Karpas-422 (cell line): Measurements from ENCODE around the gene RAB8A. TPM values are rescaled to one million over a fixed set of nuclear protein-coding genes. Genes with fewer than 3 reads are reported as not detected.

ENCODE experiments used
- DNase-seq: peaks from one replicate; pipeline ENCODE4 v3.0.0-alpha.2; 2015
- H2AFZ ChIP-seq: fragments of 200-600 bp; sonication (generic); 2 replicates; pipeline ENCODE4 v1.6.1; 2014; ENCODE audit warnings: antibody characterized with exemption, low read length, mixed read lengths
- H3K27ac ChIP-seq: fragments of 200-600 bp; sonication (generic); 2 replicates; pipeline ENCODE4 v1.5.1; 2014; ENCODE audit warnings: mild to moderate bottlenecking, low read length, moderate library complexity
- H3K27me3 ChIP-seq: fragments of 200-600 bp; sonication (generic); 2 replicates; pipeline ENCODE4 v1.6.1; 2014; ENCODE audit warnings: low read length, mixed read lengths
- H3K36me3 ChIP-seq: fragments of 200-600 bp; sonication (generic); 2 replicates; pipeline ENCODE4 v1.6.1; 2014; ENCODE audit warnings: low read length, mixed read lengths; ENCODE audit not compliant: insufficient read depth
- H3K4me1 ChIP-seq: fragments of 200-600 bp; sonication (generic); 2 replicates; pipeline ENCODE4 v1.6.1; 2014; ENCODE audit warnings: mild to moderate bottlenecking, low read length, mixed read lengths
- H3K4me2 ChIP-seq: fragments of 200-600 bp; sonication (generic); 2 replicates; pipeline ENCODE4 v1.6.1; 2014; ENCODE audit warnings: low read length, low read depth, mild to moderate bottlenecking; ENCODE audit not compliant: poor library complexity, severe bottlenecking
- H3K4me3 ChIP-seq: fragments of 200-600 bp; sonication (generic); 2 replicates; pipeline ENCODE4 v1.5.1; 2014; ENCODE audit warnings: mild to moderate bottlenecking, antibody characterized with exemption, low read length, mixed read lengths
- H3K79me2 ChIP-seq: fragments of 200-600 bp; sonication (generic); 2 replicates; pipeline ENCODE4 v1.6.1; 2014; ENCODE audit warnings: mild to moderate bottlenecking, low read length, mixed read lengths
- H3K9ac ChIP-seq: fragments of 200-600 bp; sonication (generic); 2 replicates; pipeline ENCODE4 v1.6.0; 2014; ENCODE audit warnings: low read length
- H3K9me2 ChIP-seq: fragments of 200-600 bp; sonication (generic), shearing (Covaris generic); replicated peaks from 2 replicates; pipeline ENCODE4 v1.6.0; 2014; ENCODE audit warnings: mild to moderate bottlenecking, low read length, moderate library complexity; ENCODE audit not compliant: insufficient read depth
- H3K9me3 ChIP-seq: fragments of 300-700, 200-600 bp; sonication (generic); 2 replicates; pipeline ENCODE4 v1.6.1; 2014; ENCODE audit warnings: low read length, mixed read lengths
- H4K20me1 ChIP-seq: fragments of 200-600 bp; sonication (generic); 2 replicates; pipeline ENCODE4 v1.6.1; 2014; ENCODE audit warnings: mild to moderate bottlenecking, antibody characterized with exemption, low read length, low read depth; ENCODE audit not compliant: insufficient read depth
- total RNA-seq: library from RNA; depleted of rRNA; stranded (reverse); fragments of >200 nt; shearing (Covaris generic); gene quantifications from 2 replicates; pipeline ENCODE4 v1.2.3, GENCODE V29; 2014; ENCODE audit warnings: low replicate concordance

The RAB8A gene
- total RNA-seq, 1 experiment from 2014 or later, result 30.2 TPM

DNA sequence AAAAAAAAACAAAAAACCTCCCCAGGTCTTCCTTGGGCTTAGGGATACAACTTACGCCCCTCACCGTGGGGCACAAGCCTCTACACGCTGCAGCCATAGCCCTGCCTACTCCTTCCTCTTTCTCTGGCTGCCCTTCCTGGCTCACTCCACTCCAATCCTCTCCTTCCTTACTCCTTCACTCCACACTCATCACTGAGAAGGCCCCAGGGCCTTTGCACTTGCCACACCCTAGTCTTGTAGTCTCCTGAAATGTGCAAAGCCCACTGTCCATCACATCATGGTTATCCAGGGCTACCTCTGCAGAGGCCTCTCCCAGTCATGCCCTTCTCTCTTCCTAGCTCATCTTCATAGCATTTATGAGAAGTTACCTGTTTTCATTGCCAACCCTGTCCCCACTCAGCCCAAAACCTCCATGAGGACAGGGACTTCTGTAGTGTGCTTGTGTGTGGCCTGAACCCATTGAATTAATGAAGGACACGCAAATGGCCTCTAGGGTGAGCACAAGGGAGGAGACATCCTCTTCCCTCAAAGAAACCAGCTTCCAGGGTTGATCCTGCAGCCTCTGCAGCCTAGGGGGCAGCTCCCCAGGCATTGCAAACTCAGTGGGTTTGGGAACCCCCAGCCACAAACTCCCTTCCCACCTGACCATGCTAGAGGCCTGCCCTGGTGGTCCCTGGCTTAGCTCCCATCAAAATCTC lies 23.9 kb downstream of the RAB8A start:
- H4K20me1 ChIP-seq, result no peaks in the 10 kb centered on the region
- H3K4me2 ChIP-seq, result no peak overlapping the region
- H3K79me2 ChIP-seq, result no peaks in the 10 kb centered on the region
- no peak overlapping the region for H3K9ac ChIP-seq
- no peaks in the 10 kb centered on the region for H3K9me2 ChIP-seq
- H3K27ac ChIP-seq, result no peak overlapping the region
- no peak overlapping the region for H2AFZ ChIP-seq
- peaks cover 17% of the 10 kb centered on the region for H3K36me3 ChIP-seq
- H3K4me3 ChIP-seq, result no peak overlapping the region
- peaks cover 18% of the 10 kb centered on the region for H3K4me1 ChIP-seq
- H3K27me3 ChIP-seq, result no peaks in the 10 kb centered on the region
- DNase-seq, result no peak
- H3K9me3 ChIP-seq, result no peaks in the 10 kb centered on the region

DNA sequence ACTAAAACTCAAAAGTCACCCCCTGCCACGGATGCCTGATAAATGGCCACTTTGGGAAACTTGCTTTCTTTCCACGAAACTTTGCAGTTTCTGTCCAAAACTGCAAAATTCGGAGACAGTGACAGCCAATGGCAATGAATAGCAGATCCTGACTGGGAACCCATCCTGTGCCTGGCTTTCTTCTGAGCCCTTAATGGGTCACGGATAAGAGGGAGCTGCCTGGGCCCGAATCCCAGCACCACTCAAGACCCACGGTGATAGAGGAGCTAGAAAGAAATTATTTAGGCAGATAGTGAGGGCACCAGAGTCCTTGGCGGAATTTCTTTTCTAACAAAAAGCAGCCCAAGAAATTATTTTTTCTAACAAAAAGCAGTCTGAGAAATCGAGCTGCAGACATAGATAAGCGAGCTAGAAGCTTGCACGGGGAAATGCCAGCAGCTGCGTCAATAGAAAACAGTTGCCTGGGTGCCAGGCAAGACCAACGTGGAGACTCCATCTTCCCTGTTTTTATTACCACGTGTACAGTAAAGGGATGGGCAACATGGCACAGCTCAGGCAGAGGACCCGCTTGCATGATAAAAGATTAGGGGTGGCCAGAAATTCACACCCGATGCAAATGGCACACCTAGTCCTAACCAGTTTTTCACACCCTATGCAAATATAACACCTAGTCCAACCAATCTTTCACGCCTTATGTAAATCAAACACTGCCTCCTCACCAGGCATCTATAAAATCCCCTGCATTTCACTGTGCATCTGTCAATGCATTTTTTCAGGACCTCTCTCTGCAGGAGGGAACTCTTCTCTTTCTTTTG lies 24.7 kb downstream of the RAB8A start:
- Histone ChIP-seq H3K9ac (no peak overlapping the region), H3K36me3 (peaks cover 11% of the 10 kb centered on the region), H3K27ac (no peak overlapping the region), H3K79me2 (no peaks in the 10 kb centered on the region), H3K27me3 (no peaks in the 10 kb centered on the region), H3K4me2 (no peak overlapping the region), H3K4me1 (peaks cover 23% of the 10 kb centered on the region), H3K4me3 (no peak overlapping the region), H4K20me1 (no peaks in the 10 kb centered on the region), H2AFZ (no peak overlapping the region), H3K9me2 (no peaks in the 10 kb centered on the region), H3K9me3 (no peaks in the 10 kb centered on the region)
- peak; percentile 74 for DNase-seq

DNA sequence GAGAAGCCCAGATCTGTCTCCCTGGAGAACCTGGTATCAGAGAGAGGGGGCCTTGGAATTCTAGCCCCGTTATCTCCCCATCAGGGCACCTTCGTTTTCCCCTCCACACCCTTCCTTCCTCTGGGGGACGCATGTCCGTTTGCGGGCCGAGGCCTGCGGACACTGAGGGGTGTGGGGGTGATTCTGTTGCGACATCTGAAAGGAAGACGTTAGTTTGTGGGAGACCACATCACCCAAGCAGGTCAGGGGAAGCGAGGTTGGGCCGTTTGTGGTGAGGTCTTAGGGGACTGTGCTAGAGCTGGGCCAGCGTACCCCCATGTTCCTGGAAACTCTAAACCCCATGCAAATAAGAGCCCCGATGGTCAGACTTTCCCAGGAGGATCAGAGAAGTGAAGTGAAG lies 28.1 kb downstream of the RAB8A start:
- DNase-seq, result no peak
- H3K9me2 ChIP-seq, result no peaks in the 10 kb centered on the region
- no peak overlapping the region for H3K4me2 ChIP-seq
- H3K36me3 ChIP-seq, result no peaks in the 10 kb centered on the region
- H3K9me3 ChIP-seq, result no peaks in the 10 kb centered on the region
- peaks cover 9% of the 10 kb centered on the region; the same call in 1 of the 2 replicates for H3K79me2 ChIP-seq
- no peaks in the 10 kb centered on the region for H3K27me3 ChIP-seq
- no peak overlapping the region for H3K9ac ChIP-seq
- no peak overlapping the region for H3K27ac ChIP-seq
- peaks cover 41% of the 10 kb centered on the region for H3K4me1 ChIP-seq
- no peaks in the 10 kb centered on the region for H4K20me1 ChIP-seq
- H2AFZ ChIP-seq, result no peak overlapping the region
- H3K4me3 ChIP-seq, result no peak overlapping the region

DNA sequence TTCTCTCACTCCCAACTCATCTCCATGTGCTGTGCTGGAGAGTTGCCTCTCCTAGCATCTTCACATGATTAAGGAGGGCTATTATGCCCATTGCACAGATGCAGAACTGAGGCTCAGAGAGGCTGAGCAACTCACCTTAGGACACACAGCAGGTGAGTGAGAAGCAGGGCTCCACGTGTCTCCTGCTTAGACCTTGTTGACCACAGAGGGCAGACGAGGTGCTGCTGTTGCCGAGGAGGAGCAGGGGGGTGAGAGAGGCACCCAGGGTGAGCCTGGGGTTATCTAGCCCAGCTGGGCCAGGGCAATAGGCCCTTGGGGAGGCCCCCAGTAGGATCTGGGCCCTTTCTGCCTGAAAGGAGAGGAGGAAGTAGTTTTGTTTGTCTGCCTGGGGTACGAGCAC lies 29.4 kb downstream of the RAB8A start:
- H3K36me3 ChIP-seq, result no peaks in the 10 kb centered on the region
- no peaks in the 10 kb centered on the region for H3K27me3 ChIP-seq
- no peak overlapping the region for H3K4me3 ChIP-seq
- no peak overlapping the region for H2AFZ ChIP-seq
- no peak overlapping the region for H3K4me2 ChIP-seq
- no peak overlapping the region for H3K9ac ChIP-seq
- peak; percentile 72 for DNase-seq
- peaks cover 15% of the 10 kb centered on the region for H3K79me2 ChIP-seq
- H3K9me2 ChIP-seq, result no peaks in the 10 kb centered on the region
- H4K20me1 ChIP-seq, result no peaks in the 10 kb centered on the region
- H3K9me3 ChIP-seq, result no peaks in the 10 kb centered on the region
- H3K27ac ChIP-seq, result no peak overlapping the region
- peaks cover 49% of the 10 kb centered on the region for H3K4me1 ChIP-seq

DNA sequence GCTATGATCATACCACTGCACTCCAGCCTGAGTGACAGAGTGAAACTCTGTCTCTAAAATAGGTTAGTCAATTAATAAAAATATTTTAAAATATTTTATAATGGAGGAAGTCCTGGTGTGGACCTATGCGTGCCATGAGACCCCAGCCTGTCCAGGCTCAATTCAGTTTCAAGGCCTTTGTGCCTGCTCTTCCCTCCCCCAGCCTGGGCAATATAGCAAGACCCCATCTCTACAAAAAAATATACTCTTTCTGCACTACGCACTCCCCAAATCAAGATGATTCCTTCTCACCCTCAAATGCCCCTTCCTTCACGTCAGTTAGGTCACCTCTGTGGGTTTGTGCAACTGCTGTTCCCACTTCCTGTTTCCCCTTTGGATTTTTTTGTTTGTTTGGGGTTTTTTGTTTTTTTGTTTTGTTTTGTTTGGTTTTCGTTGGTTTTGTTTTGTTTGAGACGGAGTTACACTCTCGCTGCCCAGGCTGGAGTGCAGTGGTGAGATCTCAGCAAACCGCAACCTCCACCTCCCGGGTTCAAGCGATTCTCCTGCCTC lies 30.4 kb downstream of the RAB8A start:
- peaks cover 20% of the 10 kb centered on the region for H3K79me2 ChIP-seq
- H2AFZ ChIP-seq, result no peak overlapping the region

DNA sequence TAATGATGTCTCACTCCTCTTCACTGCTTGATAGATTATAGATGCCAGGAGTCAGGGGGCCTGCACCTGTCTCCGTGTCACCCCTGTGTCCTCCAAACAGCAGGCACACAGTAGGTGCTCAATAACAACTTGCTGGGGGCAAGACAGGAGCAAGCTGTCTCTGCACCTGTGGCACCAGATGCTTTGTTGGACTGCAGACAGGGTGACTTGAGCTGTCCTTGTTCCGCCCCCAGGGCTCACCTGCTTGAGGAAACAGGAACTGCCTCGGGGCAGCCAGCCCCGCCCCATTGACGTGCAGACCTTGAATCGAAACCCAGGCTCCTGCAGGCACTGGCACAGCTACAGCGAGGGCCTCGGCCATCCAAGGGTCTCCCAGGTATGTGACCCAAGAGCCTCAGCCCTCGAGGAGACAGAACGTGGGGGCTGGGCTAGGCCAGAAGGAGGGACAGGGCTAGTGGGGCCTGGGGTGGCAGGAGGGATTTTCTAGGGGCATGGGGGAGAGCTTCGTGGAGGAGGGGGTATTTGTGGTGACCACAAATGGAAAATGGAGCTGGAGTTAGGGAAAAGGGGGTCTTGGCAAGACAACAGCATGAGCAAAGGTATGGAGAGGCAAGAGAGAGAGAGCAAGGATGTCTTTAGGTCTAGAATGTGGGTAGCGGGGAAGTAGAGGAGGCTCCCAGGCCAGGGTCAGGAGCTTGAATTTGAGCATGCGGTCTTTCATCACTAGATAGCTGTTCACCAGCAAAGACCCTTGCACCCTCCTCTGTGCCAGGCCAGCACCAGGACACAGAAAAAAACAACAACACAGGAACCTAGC lies 31.9 kb downstream of the RAB8A start, which contains the start of gene HSH2D:
TSS of gene HSH2D (plus strand) at position 287 of the 817 bp plus-strand sequence. CDS start 5,066 bp downstream, outside the sequence.
- H3K9me2 ChIP-seq, result no peaks in the 10 kb centered on the region
- no peaks in the 10 kb centered on the region for H3K27me3 ChIP-seq
- H3K4me1 ChIP-seq, result peaks cover 43% of the 10 kb centered on the region
- H3K36me3 ChIP-seq, result no peaks in the 10 kb centered on the region
- no peaks in the 10 kb centered on the region for H4K20me1 ChIP-seq
- H3K9me3 ChIP-seq, result no peaks in the 10 kb centered on the region
- peaks cover 20% of the 10 kb centered on the region for H3K79me2 ChIP-seq
- peak within 1 kb of the TSS; percentile 85 for H3K9ac ChIP-seq
- peak within 1 kb of the TSS; percentile 93 for H3K4me2 ChIP-seq
- DNase-seq, result peak; percentile 92
- H2AFZ ChIP-seq, result peak within 1 kb of the TSS; percentile 77
- peak within 1 kb of the TSS; percentile 59 for H3K27ac ChIP-seq
- peak within 1 kb of the TSS; percentile 82 for H3K4me3 ChIP-seq

More for the DNA sequence above, 30.4 kb downstream of the RAB8A start:
- no peak overlapping the region for H3K4me2 ChIP-seq
- H3K9me3 ChIP-seq, result no peaks in the 10 kb centered on the region
- DNase-seq, result no peak
- no peaks in the 10 kb centered on the region for H4K20me1 ChIP-seq
- H3K27me3 ChIP-seq, result no peaks in the 10 kb centered on the region
- H3K27ac ChIP-seq, result no peak overlapping the region
- no peak overlapping the region for H3K9ac ChIP-seq
- H3K9me2 ChIP-seq, result no peaks in the 10 kb centered on the region
- no peaks in the 10 kb centered on the region for H3K36me3 ChIP-seq
- H3K4me1 ChIP-seq, result peaks cover 43% of the 10 kb centered on the region
- H3K4me3 ChIP-seq, result no peak overlapping the region

DNA sequence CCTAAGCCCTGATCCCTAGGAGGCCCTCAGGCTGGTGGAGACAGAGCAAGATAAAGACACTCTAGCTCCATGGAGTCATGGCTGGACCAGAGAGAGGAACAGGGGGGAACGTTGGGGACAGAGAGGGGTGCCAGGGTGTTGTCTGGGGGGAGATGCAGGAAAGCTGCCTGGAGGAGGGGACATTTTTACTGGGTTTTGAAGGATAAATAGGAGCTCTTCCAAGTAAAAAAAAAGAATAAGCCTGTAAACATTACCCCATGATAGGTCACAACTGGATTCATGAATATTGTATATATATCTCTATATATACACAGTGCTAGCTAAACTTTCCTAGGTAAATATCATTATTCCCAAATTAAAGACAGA lies 32.5 kb downstream of the RAB8A start:
- Histone ChIP-seq H3K27ac (peak overlapping the region; percentile 59), H3K36me3 (no peaks in the 10 kb centered on the region), H2AFZ (peak overlapping the region; percentile 71; the same call in 1 of the 2 replicates), H3K9ac (peak overlapping the region; percentile 85), H3K4me1 (peaks cover 43% of the 10 kb centered on the region), H3K9me2 (no peaks in the 10 kb centered on the region), H3K9me3 (no peaks in the 10 kb centered on the region), H3K4me2 (peak overlapping the region; percentile 93), H3K4me3 (peak overlapping the region; percentile 82), H4K20me1 (no peaks in the 10 kb centered on the region), H3K79me2 (peaks cover 20% of the 10 kb centered on the region), H3K27me3 (no peaks in the 10 kb centered on the region)
- DNase-seq, result no peak
